Endodermal cell (in vitro differentiated cells): ENCODE measurements around the gene METRNL. TPM values are rescaled to one million over a fixed set of nuclear protein-coding genes. Genes with fewer than 3 reads are reported as not detected.
A peak's percentile ranks its signal among the peaks of the same experiment; 100 is the strongest.

Source experiments
- DNase-seq: peaks from one replicate; pipeline ENCODE4 v3.0.0-alpha.2; 2017
- H3K27ac ChIP-seq: 2 replicates; pipeline ENCODE4 v1.5.1; 2013; ENCODE audit warnings: mild to moderate bottlenecking, low read depth, low read length, moderate library complexity
- H3K27me3 ChIP-seq: 2 replicates; pipeline ENCODE4 v1.6.1; 2013; ENCODE audit warnings: mild to moderate bottlenecking, low read length, moderate library complexity; ENCODE audit not compliant: insufficient read depth, control insufficient read depth, poor library complexity, severe bottlenecking
- H3K36me3 ChIP-seq: 2 replicates; pipeline ENCODE4 v1.7.0; 2013; ENCODE audit warnings: mild to moderate bottlenecking, low read length, moderate library complexity; ENCODE audit not compliant: control insufficient read depth, insufficient read depth
- H3K4me1 ChIP-seq: one replicate; pipeline ENCODE4 v1.7.0; 2013; ENCODE audit warnings: low read length; ENCODE audit not compliant: control insufficient read depth, insufficient read depth
- H3K4me3 ChIP-seq: 2 replicates; pipeline ENCODE4 v1.5.1; 2013; ENCODE audit warnings: mild to moderate bottlenecking, low read length, moderate library complexity
- H3K9ac ChIP-seq: 2 replicates; pipeline ENCODE4 v1.6.1; 2013; ENCODE audit warnings: mild to moderate bottlenecking, low read length, moderate library complexity; ENCODE audit not compliant: poor library complexity, severe bottlenecking; ENCODE audit errors: extremely low read depth
- H3K9me3 ChIP-seq: 2 replicates; pipeline ENCODE4 v1.6.1; 2013; ENCODE audit warnings: mild to moderate bottlenecking, low read length, moderate library complexity; ENCODE audit not compliant: control insufficient read depth
- H3K27ac Mint-ChIP-seq: 2 replicates; pipeline ENCODE4 v1.8.0; 2020; ENCODE audit warnings: mixed read lengths
- H3K27me3 Mint-ChIP-seq: 2 replicates; pipeline ENCODE4 v1.8.0; 2021; ENCODE audit warnings: mild to moderate bottlenecking, mixed read lengths; ENCODE audit not compliant: insufficient read depth
- H3K36me3 Mint-ChIP-seq: 2 replicates; pipeline ENCODE4 v1.8.0; 2020; ENCODE audit warnings: low read depth, mixed read lengths
- H3K4me1 Mint-ChIP-seq: 2 replicates; pipeline ENCODE4 v1.8.0; 2020; ENCODE audit warnings: mixed read lengths
- H3K4me3 Mint-ChIP-seq: 2 replicates; pipeline ENCODE4 v1.8.0; 2020; ENCODE audit warnings: mild to moderate bottlenecking, moderate library complexity, mixed read lengths
- H3K9me3 Mint-ChIP-seq: 2 replicates; pipeline ENCODE4 v1.8.0; 2020; ENCODE audit warnings: mild to moderate bottlenecking, mixed read lengths
- CTCF ChIP-seq: fragments of 200-600 bp; sonication (generic); conservative IDR thresholded peaks from 2 replicates; pipeline ENCODE4 v1.5.0; 2021; ENCODE audit warnings: antibody characterized with exemption, mild to moderate bottlenecking
- WGBS, 2 experiments: methylation state at CpG; one replicate each; pipeline versions ENCODE4 v1.1.5 to v1.1.7; 2013; ENCODE audit warnings: missing lambda C conversion rate in 2 of 2, mixed read lengths in 1 of 2; ENCODE audit not compliant: insufficient coverage in 1 of 2, insufficient read length in 1 of 2; 5-methylcytosine and 5-hydroxymethylcytosine counted together
- total RNA-seq, 2 donors: library from RNA; stranded (reverse); fragmentation: NEBNext Ultra II Directional in 1 of 2; extraction: Animal tissue kit (Norgen Biotek cat#: 25700) in 1 of 2; gene quantifications; 2 replicates in 1 of 2; 3 replicates in 1 of 2; pipeline ENCODE4 v1.2.1, GENCODE V29; 2021

The METRNL gene
- total RNA-seq, 2 donors from 2014 or later = 7.3 to 10.3 TPM

GRCh38 chr17:83128306-83129240 lies 49.2 kb downstream of the METRNL start:
- Histone ChIP-seq H3K27ac (no peak overlapping the region), H3K9ac (no peak overlapping the region), H3K4me1 (no peaks in the 10 kb centered on the region), H3K27me3 (no peaks in the 10 kb centered on the region), H3K4me3 (no peak overlapping the region), H3K9me3 (no peaks in the 10 kb centered on the region), H3K36me3 (no peaks in the 10 kb centered on the region)
- no peak for TF ChIP-seq CTCF
- 91 to 92% methylated on average over 25 to 32 of the region's 32 CpGs for WGBS, 2 experiments
- H3K9me3 Mint-ChIP-seq = no peaks in the 10 kb centered on the region
- DNase-seq = peak; percentile 45
- no peaks in the 10 kb centered on the region for H3K36me3 Mint-ChIP-seq
- H3K27ac Mint-ChIP-seq = no peak overlapping the region
- H3K4me3 Mint-ChIP-seq = no peak overlapping the region
- no peaks in the 10 kb centered on the region for H3K4me1 Mint-ChIP-seq
- H3K27me3 Mint-ChIP-seq = peaks cover 6% of the 10 kb centered on the region

- Mint-ChIP-seq H3K27me3 (peaks cover 4% of the 10 kb centered on the region), H3K9me3 (no peaks in the 10 kb centered on the region), H3K36me3 (no peaks in the 10 kb centered on the region), H3K4me1 (no peaks in the 10 kb centered on the region), H3K27ac (no peak overlapping the region), H3K4me3 (no peak overlapping the region)
- DNase-seq = peak; percentile 34
- Histone ChIP-seq H3K4me1 (no peaks in the 10 kb centered on the region), H3K27me3 (no peaks in the 10 kb centered on the region), H3K36me3 (no peaks in the 10 kb centered on the region), H3K9me3 (no peaks in the 10 kb centered on the region), H3K27ac (no peak overlapping the region), H3K9ac (no peak overlapping the region), H3K4me3 (no peak overlapping the region)
- 89 to 92% methylated on average over 3 to 11 of the region's 12 CpGs for WGBS, 2 experiments
- no peak for TF ChIP-seq CTCF
These were observed 50.3 kb downstream of the METRNL start for GRCh38 chr17:83129676-83130075.

GRCh38 chr17:83131401-83132011 lies 52.1 kb downstream of the METRNL start:
- no peak overlapping the region for H3K27ac Mint-ChIP-seq
- Histone ChIP-seq H3K4me1 (no peaks in the 10 kb centered on the region), H3K27me3 (no peaks in the 10 kb centered on the region), H3K9ac (no peak overlapping the region), H3K4me3 (no peak overlapping the region), H3K27ac (no peak overlapping the region), H3K9me3 (no peaks in the 10 kb centered on the region), H3K36me3 (no peaks in the 10 kb centered on the region)
- no peak overlapping the region for H3K4me3 Mint-ChIP-seq
- no peaks in the 10 kb centered on the region for H3K9me3 Mint-ChIP-seq
- TF ChIP-seq CTCF = no peak
- no peaks in the 10 kb centered on the region for H3K4me1 Mint-ChIP-seq
- H3K36me3 Mint-ChIP-seq = no peaks in the 10 kb centered on the region
- peak; percentile 43 for DNase-seq
- peaks cover 1% of the 10 kb centered on the region for H3K27me3 Mint-ChIP-seq
- 92 to 98% methylated on average over 9 to 14 of the region's 14 CpGs for WGBS, 2 experiments
